Measurements from ENCODE around the gene DPP6.
A peak's percentile ranks its signal among the peaks of the same experiment; 100 is the strongest.
"Not testable (repeated sequence)": the region's sequence is repeated elsewhere in the genome, so short reads cannot be mapped to it uniquely, and the experiment has no call there.

The DPP6 gene

GRCh38 chr7:154117411-154118390 lies 65.5 kb downstream of the DPP6 start:
- not testable (repeated sequence) for H3K36me3 Mint-ChIP-seq (ENCODE audit: low read depth); H3K4me3 Mint-ChIP-seq; H3K4me1 Mint-ChIP-seq (ENCODE audit: low read depth); H3K9me3 Mint-ChIP-seq; H3K27me3 Mint-ChIP-seq; H3K27ac Mint-ChIP-seq

DNA sequence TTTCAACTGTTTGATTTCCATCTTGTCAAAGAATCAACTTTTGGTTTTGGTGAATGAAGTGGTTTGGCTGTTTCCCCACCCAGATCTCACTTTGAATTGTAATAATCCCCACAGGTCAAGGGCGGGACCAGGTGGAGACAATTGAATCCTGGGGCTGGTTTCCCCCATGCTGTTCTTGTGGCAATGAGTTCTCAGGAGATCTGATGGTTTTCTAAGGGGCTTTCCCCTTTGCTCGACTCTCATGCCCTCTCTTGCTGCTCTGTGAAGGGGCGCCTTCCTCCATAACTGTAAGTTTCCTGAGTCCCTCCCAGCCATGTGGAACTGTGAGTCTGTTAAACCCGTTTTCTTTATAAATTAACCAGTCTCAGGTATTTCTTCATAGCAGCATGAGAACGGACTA lies 68.6 kb downstream of the DPP6 start:
- H3K4me1 Mint-ChIP-seq (ENCODE audit: low read depth); H3K9me3 Mint-ChIP-seq; H3K27me3 Mint-ChIP-seq; H3K27ac Mint-ChIP-seq; H3K4me3 Mint-ChIP-seq; H3K36me3 Mint-ChIP-seq (ENCODE audit: low read depth): not testable (repeated sequence)

GRCh38 chr7:154122720-154123119 lies 70.5 kb downstream of the DPP6 start:
- H3K9me3 Mint-ChIP-seq; H3K36me3 Mint-ChIP-seq (ENCODE audit: low read depth); H3K4me1 Mint-ChIP-seq (ENCODE audit: low read depth); H3K4me3 Mint-ChIP-seq; H3K27me3 Mint-ChIP-seq; H3K27ac Mint-ChIP-seq: not testable (repeated sequence)

DNA sequence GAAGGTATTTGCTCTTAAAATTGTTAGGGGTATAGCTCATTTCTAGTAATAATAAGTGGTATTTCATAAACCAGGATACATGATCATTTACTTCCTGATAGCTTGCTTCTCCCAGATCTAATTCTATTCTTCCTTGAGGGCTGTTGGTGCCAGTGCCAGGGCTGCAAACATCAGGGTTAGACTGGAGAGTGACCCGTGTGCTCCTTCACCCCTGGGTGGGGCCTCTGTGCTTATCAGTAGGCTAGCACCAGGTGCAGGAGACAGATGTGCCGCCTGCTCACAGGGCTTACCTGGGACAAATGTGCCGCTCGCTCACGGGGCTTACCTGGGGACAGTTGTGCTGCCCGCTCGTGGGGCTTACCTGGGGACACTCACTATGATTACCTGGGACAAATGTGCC lies 71.2 kb downstream of the DPP6 start:
- H3K27me3 Mint-ChIP-seq; H3K4me3 Mint-ChIP-seq; H3K27ac Mint-ChIP-seq; H3K9me3 Mint-ChIP-seq; H3K4me1 Mint-ChIP-seq (ENCODE audit: low read depth); H3K36me3 Mint-ChIP-seq (ENCODE audit: low read depth): not testable (repeated sequence)

GRCh38 chr7:154129142-154129541 lies 76.9 kb downstream of the DPP6 start:
- not testable (repeated sequence) for H3K4me3 Mint-ChIP-seq; H3K9me3 Mint-ChIP-seq; H3K36me3 Mint-ChIP-seq (ENCODE audit: low read depth); H3K27me3 Mint-ChIP-seq; H3K4me1 Mint-ChIP-seq (ENCODE audit: low read depth); H3K27ac Mint-ChIP-seq

DNA sequence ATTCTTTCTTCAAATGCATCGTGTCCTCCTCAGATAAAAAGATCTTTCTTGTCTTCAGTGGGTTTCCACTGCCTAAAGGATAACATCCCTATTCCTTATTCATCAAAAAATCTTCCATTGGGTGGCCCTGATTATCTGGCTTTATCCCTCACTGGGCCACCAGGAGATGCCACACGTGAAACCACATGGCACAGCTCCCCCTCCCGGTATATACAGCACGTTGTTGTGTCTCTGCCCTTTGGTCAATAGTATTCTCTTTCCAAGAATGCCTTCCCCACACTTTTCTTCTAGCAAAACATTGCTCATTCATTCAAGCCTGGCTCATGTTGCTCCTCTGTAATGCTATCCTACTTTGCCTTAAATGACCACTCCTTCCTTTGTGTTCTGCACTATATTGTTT lies 80.4 kb downstream of the DPP6 start:
- H3K4me3 Mint-ChIP-seq; H3K4me1 Mint-ChIP-seq (ENCODE audit: low read depth); H3K27me3 Mint-ChIP-seq; H3K36me3 Mint-ChIP-seq (ENCODE audit: low read depth); H3K27ac Mint-ChIP-seq; H3K9me3 Mint-ChIP-seq: not testable (repeated sequence)

- not testable (repeated sequence) for H3K36me3 Mint-ChIP-seq (ENCODE audit: low read depth); H3K4me3 Mint-ChIP-seq; H3K4me1 Mint-ChIP-seq (ENCODE audit: low read depth); H3K27ac Mint-ChIP-seq; H3K27me3 Mint-ChIP-seq
- H3K9me3 Mint-ChIP-seq: peaks cover 14% of the 10 kb centered on the region
These were observed 81.6 kb downstream of the DPP6 start for GRCh38 chr7:154133703-154134277.

GRCh38 chr7:154134698-154135097 lies 82.5 kb downstream of the DPP6 start:
- H3K36me3 Mint-ChIP-seq (ENCODE audit: low read depth); H3K4me1 Mint-ChIP-seq (ENCODE audit: low read depth); H3K27ac Mint-ChIP-seq; H3K4me3 Mint-ChIP-seq; H3K27me3 Mint-ChIP-seq: not testable (repeated sequence)
- peaks cover 14% of the 10 kb centered on the region for H3K9me3 Mint-ChIP-seq

GRCh38 chr7:154135646-154136045 lies 83.4 kb downstream of the DPP6 start:
- Mint-ChIP-seq H3K9me3 (peaks cover 14% of the 10 kb centered on the region), H3K27ac (peak overlapping the region; percentile 26)
- H3K36me3 Mint-ChIP-seq (ENCODE audit: low read depth); H3K27me3 Mint-ChIP-seq; H3K4me3 Mint-ChIP-seq; H3K4me1 Mint-ChIP-seq (ENCODE audit: low read depth): not testable (repeated sequence)

- not testable (repeated sequence) for H3K27me3 Mint-ChIP-seq
These were observed 93.9 kb downstream of the DPP6 start for GRCh38 chr7:154145922-154146706.

DNA sequence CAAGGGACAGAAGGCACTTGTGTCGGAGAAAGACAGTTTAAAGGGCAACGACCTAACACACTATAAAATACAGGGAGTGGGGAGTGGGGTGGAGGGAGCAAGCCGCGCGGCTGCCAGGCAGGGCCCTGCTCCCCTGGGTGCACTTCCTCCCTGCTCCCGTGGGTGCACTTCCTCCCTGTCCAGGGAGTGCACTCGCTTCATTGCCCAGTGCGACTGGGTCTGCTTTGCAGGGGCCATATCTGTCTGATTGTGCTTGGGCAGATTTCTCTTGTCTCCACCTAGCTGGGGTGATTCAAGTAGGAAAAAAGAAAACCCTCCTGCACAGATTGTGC lies 94.5 kb downstream of the DPP6 start:
- H3K27me3 Mint-ChIP-seq; H3K4me3 Mint-ChIP-seq; H3K27ac Mint-ChIP-seq; H3K4me1 Mint-ChIP-seq (ENCODE audit: low read depth); H3K9me3 Mint-ChIP-seq; H3K36me3 Mint-ChIP-seq (ENCODE audit: low read depth): not testable (repeated sequence)

More at GRCh38 chr7:154145922-154146706, 93.9 kb downstream of the DPP6 start:
- not testable (repeated sequence) for H3K4me1 Mint-ChIP-seq (ENCODE audit: low read depth); H3K36me3 Mint-ChIP-seq (ENCODE audit: low read depth); H3K27ac Mint-ChIP-seq; H3K9me3 Mint-ChIP-seq; H3K4me3 Mint-ChIP-seq

DNA sequence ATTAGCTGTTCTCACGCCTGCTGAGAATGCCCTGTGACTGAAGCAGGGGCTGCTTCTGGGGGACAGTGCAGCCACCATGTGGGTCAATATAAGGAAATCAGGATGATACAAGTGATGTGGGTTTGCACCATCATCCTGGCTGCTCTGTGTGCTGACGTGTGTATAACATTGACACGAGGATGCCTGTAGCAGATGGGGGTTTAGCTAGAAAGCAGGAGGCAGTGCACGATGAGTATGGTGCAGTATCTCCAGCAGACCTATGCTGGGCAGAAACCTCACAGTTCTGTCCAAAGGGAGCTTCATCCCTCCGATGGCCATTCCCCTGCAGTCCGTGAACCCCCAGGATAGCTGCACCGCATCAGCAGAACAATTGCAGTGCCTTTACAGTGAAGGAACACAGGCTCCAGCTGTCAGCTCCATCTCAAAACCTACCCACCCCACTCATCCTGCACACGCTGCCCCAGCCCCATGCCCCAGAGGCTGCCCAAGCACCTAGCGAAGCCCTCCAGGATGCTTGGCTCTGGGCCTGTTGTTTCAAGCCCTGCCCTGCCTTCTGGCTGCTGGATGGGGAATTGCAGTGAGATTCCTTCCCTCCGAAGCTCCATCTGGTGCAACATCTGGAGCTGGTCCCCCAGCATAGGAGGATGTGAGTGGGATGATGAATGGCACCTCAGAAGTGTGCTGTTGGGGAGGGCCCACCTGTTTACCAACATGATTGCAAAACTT lies 96.8 kb downstream of the DPP6 start:
- H3K27me3 Mint-ChIP-seq; H3K9me3 Mint-ChIP-seq; H3K4me3 Mint-ChIP-seq; H3K36me3 Mint-ChIP-seq (ENCODE audit: low read depth); H3K27ac Mint-ChIP-seq; H3K4me1 Mint-ChIP-seq (ENCODE audit: low read depth): not testable (repeated sequence)

DNA sequence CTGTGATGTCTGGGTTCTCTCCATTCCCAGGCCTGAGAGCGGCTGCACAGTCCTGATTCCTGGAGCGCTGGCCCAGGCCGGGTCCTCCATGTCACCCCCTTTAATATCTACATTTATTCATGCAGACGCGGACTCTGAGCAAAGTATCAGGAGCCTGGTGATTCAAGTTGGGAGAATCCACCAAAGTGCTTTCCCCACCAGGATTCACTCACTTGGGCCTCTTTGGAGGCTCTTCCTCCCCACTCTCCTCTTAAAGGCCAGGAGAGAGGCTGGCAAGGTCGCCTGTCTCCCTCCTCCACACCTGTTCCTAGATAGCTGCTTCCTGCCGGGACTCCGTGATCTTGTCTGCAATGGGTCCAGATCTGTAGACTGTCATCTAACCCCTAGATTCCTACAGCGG lies 98.5 kb downstream of the DPP6 start:
- H3K4me1 Mint-ChIP-seq (ENCODE audit: low read depth); H3K36me3 Mint-ChIP-seq (ENCODE audit: low read depth); H3K4me3 Mint-ChIP-seq; H3K27me3 Mint-ChIP-seq; H3K27ac Mint-ChIP-seq; H3K9me3 Mint-ChIP-seq: not testable (repeated sequence)

DNA sequence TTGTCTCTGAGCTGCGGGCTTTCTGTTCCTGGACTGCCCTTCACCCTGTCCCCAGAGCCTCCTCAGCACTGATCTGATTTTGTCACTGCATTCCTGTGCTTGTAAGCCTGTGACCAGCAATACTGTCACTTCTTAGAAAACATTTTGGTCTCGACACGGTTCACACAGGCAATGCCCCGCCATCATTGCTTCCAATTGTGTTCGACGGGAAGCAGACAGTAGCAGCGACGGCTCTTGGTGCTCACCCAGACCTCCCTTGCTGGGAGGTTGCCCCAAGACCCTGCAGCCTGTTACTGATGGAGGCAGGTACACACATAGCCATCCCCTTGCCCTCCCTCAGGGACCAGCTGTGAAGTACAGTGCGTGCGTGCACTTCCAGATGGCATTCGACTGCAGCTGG lies 99.1 kb downstream of the DPP6 start:
- not testable (repeated sequence) for H3K27me3 Mint-ChIP-seq; H3K9me3 Mint-ChIP-seq; H3K4me3 Mint-ChIP-seq; H3K4me1 Mint-ChIP-seq (ENCODE audit: low read depth); H3K27ac Mint-ChIP-seq; H3K36me3 Mint-ChIP-seq (ENCODE audit: low read depth)

DNA sequence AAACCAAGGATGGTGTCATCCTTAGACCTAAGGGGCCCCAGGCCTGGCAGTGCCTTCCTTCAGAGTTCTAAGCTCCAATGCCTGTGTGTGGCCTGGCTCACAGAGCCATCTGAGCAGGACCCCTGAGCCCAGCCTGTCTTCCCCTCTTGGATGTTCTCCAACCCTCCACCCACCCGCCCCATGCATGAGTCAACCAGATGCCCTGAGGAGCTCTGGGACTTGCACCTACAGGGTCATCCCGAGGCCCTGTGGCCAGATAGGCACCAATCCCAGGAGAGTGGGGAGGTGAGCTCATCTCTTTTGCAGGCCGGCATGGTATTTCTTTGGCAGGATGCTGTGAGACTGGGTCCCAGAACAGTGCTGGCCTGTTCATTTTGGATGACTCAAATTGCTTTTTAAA lies 103.7 kb downstream of the DPP6 start:
- H3K27me3 Mint-ChIP-seq; H3K27ac Mint-ChIP-seq; H3K9me3 Mint-ChIP-seq; H3K36me3 Mint-ChIP-seq (ENCODE audit: low read depth); H3K4me1 Mint-ChIP-seq (ENCODE audit: low read depth); H3K4me3 Mint-ChIP-seq: not testable (repeated sequence)

Data from stimulated activated naive CD8-positive, alpha-beta T cell treated with anti-CD3 and anti-CD28 coated beads, Interleukin-15, Interleukin-2, amounts not matched to agents 100 ng/mL and 50 ng/mL, for 24 hours (primary cell).